Hematopoietic multipotent progenitor cell treated with erythropoietin and hydrocortisone succinate and interleukin-3 and kit ligand, for 8 days (in vitro differentiated cells): ENCODE results near the gene SORBS1.

Experiments used
- DNase-seq: peaks from one replicate; pipeline ENCODE4 v3.0.0-alpha.2; 2015

Gene SORBS1

DNA sequence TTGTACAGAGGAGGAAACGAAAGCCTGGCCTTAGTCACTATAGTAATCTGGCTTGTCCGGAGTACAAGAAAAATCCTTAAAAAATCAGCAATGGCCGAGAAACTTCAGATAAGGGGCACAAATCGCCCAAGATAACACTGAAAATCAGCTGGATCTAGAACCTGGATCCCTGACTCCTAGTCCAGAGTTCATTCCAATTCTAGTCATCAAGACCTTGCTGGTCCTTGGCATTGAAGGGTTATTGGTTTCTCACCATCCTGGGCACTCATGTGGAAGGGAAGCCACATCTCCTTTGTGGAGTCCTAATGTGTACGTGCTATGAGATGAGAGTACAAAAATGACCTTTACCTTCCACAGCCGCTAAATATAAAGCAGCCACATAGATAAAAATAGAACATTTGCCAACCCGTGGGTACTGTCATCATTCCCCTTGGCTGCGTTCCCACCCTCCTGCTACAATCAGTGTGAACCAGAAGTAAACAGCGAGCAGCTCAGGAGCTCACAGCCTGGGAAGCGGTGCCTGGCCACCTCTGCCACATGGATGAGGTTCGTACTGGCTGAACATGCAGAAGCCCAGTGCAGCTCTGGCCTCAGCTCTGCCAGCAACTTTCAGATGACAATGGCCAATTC lies 154.4 kb downstream of the SORBS1 start:
- peak; percentile 70 for DNase-seq

DNA sequence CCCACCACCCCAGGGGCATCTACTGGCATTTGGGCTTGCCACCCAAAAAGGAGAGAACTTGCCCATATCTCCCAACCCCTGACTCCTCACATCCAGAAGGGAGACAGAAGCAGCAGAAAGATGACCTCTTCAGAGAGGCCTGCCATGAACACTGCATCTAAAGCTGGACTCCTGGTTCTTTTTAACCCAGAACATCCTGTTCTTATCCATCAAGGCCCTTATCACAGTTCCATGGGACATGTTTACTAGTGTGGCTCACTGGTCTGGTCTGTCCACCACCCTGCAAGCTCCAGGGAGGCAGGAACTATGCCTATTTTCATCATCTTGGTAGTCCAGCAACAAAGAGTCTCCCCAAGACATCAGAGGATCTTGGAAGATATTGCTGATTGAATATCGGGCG lies 155.5 kb downstream of the SORBS1 start:
- no peak for DNase-seq

DNA sequence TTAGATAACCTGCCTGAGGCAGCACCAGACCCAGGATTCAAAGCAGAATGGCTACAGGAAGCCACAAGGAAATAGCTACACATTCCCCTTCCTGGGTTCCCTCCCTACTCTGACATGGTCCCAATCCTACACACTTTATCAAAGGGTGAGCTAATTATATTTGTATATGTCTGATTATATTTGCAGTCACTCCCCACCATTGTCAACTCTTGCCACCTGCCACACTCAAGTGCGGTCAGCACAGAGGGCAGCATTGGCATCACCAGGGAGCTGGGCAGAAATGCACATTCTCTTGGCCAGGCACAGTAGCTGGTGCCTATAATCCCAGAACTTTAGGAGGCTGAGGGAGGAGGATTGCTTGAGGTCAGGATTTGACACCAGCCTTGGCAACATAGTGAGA lies 156.3 kb downstream of the SORBS1 start:
- DNase-seq = no peak

DNA sequence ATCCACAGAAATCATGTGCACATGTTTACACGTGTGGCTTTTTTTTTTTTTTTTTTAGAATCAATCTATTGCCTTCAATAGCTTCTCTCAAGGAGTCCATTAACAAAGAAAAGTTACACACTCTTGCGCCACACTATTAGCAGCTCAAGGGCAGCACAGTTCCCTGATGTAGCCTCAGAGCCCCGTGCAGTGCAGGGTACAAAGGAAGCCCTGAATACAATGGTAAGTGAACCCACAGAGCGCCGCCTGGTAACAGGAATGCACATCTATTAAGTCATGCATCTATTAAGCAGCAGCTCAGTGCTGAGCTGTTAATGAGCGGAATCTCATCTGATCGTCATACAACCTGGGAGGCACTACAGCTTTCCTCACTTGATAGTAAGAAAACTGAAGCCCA lies 156.7 kb downstream of the SORBS1 start:
- DNase-seq = no peak

DNA sequence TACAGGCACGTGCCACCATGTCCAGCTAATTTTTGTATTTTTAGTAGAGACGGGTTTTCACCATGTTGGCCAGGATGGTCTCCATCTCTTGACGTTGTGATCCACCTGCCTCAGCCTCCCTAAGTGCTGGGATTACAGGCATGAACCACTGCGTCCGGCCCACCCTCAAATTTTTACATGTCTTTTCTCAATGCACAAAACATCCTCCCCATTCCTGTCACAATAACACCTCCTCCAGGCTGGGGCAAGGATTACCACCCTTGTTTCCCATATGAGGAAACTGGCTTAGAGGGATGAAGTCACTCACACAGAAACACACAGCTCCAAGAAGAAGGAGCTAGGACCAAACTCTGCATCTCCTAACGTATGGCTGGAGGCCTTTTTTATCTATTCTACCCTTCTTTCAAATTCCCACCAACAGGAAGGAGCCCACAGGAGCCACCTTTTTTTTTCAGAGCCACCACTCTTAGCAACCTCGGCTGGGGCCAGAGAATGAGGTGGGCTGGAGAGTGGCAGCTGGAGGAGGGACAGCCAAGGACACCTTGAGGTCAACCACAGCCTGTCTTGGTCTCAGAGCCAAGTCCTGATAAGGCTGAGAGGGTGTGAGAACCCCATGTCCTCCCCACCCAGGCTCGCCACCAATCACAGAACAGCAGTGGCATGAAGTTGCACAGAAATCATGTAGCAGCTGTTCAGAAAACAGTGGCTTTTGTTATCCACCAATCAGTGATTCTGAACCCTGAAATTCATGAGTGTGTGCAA lies 157.3 kb downstream of the SORBS1 start:
- peak; percentile 67 for DNase-seq

- no peak for DNase-seq
Observed at GRCh38 chr10:95401704-95402469, 159.3 kb downstream of the SORBS1 start.

DNA sequence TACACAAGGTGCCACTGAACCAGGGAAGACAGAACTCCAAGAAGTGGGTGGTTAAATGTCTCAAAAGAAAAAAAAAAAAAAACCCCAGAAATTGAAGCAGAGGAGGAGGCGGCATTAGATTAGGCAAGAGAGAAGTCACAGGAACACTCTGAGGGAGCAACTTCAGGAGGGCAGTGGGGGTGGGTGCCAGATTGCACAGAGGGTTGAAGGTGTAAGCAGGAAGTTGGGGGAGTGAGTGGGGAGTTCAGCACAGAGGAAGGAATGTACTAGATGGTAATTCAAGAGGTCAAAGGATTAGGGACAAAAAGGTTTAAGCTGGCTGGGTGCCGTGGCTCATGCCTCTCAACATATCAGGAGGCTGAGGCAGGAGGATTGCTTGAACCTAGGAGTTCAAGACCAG lies 160.4 kb downstream of the SORBS1 start:
- DNase-seq = no peak

- no peak for DNase-seq
Observed at GRCh38 chr10:95399183-95399582, 162.0 kb downstream of the SORBS1 start.

DNA sequence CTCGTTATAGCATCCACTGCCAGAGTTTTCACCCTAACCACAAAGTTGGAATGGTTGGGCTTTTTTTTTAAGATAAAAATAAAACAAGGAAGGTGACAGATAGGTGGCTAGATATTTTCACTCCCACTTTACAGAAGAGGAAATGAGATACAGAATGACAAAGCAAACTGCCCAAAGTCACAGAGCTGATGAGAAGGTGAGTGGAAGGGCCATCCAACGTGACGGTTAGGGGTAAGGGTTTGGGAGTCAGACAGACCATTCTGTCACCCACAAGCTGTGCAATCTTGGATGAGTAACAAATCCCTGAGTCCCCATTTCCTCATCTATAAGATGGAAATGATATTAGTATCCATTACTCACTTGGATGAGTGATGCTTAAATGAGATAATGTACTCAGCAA lies 163.4 kb downstream of the SORBS1 start:
- peak; percentile 6 for DNase-seq

DNA sequence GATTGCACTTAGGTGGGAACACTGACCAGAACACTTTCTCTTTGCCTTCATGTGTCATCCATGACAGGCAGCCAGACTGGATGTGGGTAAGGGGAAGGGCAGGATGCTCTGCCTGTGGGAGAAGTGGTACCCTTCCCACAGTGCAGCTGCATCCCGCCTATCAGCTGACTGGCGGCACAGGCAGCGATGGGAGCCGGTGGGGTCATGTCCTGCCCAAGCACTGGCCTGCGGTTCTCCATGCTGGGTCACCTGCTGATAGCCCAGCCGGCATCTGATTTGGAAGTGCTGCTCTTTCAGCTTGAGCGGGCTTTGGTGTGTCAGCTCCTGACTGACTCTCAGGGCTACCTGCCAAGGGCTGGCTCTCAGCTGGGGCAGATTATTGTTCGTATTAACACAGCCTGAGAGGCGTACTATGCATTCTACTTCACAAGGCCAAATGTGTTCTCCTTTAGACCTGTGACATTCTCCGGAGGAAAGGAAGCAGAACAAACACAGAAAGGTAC lies 165.2 kb downstream of the SORBS1 start:
- no peak for DNase-seq

DNA sequence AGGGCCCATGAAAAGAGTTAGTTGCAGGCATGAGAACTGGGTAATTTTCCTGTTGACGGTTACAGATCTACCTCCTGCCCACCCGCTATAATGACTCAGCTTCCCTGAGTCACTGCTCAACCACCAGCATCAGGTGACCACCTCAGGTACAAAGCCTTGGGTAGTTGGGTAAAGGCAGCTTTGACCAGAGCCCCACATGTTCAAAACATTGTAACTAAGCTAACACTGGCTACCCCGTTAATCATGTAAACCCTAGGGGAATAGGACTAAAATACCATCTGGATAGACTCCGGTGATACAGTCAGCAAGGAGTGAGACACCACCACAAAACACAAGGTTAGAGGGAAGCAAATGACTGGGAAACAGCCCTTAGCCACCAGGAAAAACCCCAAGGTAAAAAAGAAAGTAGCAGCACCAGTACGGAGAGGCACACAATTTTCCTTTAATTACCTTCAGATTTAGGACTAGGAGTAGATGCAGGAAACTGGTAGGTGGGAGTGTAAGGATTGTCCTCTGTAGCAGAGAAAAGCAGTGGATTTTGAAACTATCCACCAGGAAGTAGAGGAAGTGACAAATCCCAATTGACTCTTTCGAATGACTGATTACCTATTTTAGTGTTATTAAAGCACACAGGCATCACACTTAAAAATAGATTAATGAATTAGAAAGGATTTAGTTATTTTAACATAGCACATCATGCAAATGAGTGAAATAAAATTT lies 166.8 kb downstream of the SORBS1 start:
- peak; percentile 6 for DNase-seq

- DNase-seq = no peak
Observed at GRCh38 chr10:95392681-95393164, 168.4 kb downstream of the SORBS1 start.

- DNase-seq = no peak
Observed at GRCh38 chr10:95392217-95392584, 169.0 kb downstream of the SORBS1 start.

- DNase-seq = peak; percentile 23
Observed at GRCh38 chr10:95391581-95392216, 169.5 kb downstream of the SORBS1 start.

DNA sequence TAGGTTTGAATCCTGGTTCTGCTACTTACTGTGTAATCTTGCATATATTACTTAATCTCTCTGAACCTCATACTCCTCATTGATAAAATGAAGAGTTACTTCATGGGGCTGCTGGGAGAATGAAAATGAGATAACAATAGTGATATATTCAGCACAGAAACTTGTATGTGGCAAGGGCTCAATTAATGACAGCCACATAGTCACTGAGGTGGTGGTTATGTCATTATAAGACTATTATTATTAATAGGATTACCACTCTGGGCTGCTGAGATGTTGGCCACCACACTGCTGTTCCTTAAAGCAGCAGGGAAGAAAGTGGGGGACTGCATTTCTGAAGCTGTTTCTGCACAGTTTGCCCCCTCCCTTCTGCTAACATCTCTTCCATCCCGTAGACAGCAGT lies 170.0 kb downstream of the SORBS1 start:
- no peak for DNase-seq

DNA sequence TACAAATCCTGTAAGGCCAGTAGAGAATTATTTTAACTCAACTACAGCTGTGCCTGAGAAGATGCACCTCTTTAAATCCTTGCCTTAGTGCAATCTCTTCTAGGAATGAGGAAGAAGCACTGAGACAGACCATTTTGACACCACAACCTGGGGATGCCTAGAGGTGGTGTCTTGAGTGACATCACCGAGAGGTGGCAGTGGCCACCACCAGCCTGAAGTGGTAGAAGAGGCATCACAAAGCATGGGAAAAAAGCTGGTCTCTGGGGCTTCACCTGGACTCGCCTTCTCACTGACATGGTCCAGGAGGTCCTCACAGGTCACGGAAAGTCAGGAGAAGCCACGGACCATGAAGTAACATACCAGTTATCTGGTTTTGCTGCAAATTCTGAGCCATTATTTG lies 171.2 kb downstream of the SORBS1 start:
- no peak for DNase-seq

DNA sequence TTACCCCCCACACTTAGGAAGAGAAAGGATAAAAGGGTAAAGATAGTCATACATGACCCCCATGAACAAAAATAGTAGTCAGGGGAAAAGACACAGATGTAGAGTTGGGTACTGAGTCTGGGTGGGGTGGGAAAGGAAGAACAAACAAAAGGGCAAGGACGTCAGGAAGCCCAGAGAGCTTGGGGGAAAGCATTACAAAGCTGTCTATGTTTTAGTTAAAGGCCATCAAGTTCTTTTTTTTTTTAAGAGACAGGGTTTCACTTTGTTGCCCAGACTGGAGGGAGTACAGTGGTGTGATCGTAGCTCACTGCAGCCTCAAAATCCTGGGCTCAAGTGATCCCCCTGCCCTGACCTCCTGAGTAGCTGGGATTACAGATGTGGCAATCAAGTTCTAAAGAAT lies 172.0 kb downstream of the SORBS1 start:
- no peak for DNase-seq

- no peak for DNase-seq
Observed at GRCh38 chr10:95388539-95388938, 172.6 kb downstream of the SORBS1 start.

- DNase-seq = no peak
Observed at GRCh38 chr10:95388109-95388471, 173.1 kb downstream of the SORBS1 start.

DNA sequence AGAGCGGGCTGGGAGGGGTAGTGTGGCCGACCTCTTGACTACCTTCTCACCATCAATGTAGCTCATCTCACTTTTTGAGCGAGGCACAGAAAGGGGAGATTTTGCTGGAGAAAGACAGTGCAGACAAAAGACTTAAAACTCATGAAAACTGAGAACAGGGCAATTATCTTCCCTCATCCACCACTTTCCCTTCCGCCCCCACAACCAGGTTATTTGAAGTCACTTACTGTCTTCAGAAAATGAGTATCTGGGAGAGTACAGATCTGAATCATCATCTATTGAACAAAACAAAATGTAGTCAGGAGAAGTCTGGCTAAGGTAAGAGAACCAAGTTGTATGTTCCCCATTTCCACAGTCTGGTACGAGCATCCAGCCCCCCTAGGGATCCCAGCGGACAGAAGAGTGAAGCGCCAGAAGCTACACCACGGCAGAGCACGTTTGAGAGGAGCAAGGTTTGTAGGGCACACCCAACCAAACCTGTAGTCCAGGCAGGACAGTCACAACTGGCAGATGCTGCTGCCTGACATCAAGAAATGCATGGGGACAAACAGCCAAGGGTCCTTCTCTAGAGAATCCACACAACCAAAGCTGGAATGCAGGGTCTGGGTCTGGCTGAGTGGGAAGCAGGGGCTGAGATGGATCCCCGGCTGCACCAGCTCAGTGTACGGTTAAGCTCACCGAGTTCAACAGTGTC lies 177.0 kb downstream of the SORBS1 start:
- no peak for DNase-seq

DNA sequence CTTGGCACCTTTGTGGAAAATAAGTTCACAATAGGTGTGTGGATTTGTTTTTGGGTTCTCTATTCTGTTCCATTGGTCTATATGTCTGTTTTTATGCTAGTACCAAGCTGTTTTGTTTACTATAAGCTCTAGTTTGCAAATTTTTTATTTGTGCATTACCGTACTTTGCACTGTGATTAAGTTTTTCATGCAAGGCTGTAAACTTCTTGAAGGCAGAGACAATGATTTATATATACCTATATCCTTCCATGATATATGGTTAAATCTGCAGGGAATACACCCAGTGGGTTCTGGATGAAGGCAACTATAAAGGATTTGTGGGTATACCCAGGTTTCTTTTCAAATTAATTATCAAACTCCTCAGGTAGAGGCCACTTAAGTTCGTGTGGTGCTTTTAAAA lies 178.6 kb downstream of the SORBS1 start:
- DNase-seq = no peak

DNA sequence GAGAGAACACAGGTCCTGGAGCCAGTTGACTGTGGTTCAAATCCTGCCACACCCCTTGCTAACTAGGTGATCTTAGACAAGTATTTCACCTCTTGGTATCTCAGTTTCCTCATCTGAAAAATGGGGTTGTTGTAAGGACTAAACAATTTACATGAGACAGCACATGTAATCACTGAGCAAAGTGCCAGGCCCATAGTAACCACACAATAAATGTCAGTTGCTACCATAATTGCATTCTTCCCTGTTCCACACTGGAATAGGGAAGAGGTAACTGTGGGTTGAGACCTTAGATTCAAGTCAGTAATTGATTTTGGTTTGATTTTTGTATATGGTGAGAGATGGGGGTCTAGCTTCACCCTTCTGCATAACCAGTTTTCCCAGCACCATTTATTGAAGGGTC lies 179.0 kb downstream of the SORBS1 start:
- no peak for DNase-seq
